GM18873 (cell line): ENCODE measurements around the gene ABL1.

Experiments used
- ATAC-seq: cut with Tn5 transposase; IDR thresholded peaks from one replicate; pipeline ENCODE4 v1.9.1; 2021; ENCODE audit warnings: mild to moderate bottlenecking, moderate library complexity, moderate number of reproducible peaks; ENCODE audit not compliant: unreplicated experiment, low FRiP score

Gene ABL1

GRCh38 chr9:130870491-130871381 lies 35.7 kb downstream of the ABL1 start:
- ATAC-seq = no peak

GRCh38 chr9:130871395-130872062 lies 36.5 kb downstream of the ABL1 start:
- no peak for ATAC-seq

- ATAC-seq = no peak
These were observed 37.0 kb downstream of the ABL1 start for GRCh38 chr9:130872093-130872492.

GRCh38 chr9:130872508-130872907 lies 37.5 kb downstream of the ABL1 start:
- ATAC-seq = no peak

- ATAC-seq = no peak
These were observed 38.0 kb downstream of the ABL1 start for GRCh38 chr9:130872912-130873503.

- ATAC-seq = no peak
These were observed 38.9 kb downstream of the ABL1 start for GRCh38 chr9:130873966-130874365.

- ATAC-seq = no peak
These were observed 39.7 kb downstream of the ABL1 start for GRCh38 chr9:130874783-130875182.

- ATAC-seq = no peak
These were observed 42.2 kb downstream of the ABL1 start for GRCh38 chr9:130877300-130877699.

- ATAC-seq = no peak
These were observed 43.2 kb downstream of the ABL1 start for GRCh38 chr9:130878295-130878694.

GRCh38 chr9:130879863-130880411 lies 44.9 kb downstream of the ABL1 start:
- ATAC-seq = no peak

- ATAC-seq = no peak
These were observed 45.7 kb downstream of the ABL1 start for GRCh38 chr9:130880599-130881220.

- no peak for ATAC-seq
These were observed 46.5 kb downstream of the ABL1 start for GRCh38 chr9:130881516-130881915.

- no peak for ATAC-seq
These were observed 47.7 kb downstream of the ABL1 start for GRCh38 chr9:130882696-130883225.

GRCh38 chr9:130883479-130883878 lies 48.4 kb downstream of the ABL1 start:
- ATAC-seq = no peak

GRCh38 chr9:130884111-130884531 lies 49.1 kb downstream of the ABL1 start:
- no peak for ATAC-seq

- no peak for ATAC-seq
These were observed 49.8 kb downstream of the ABL1 start for GRCh38 chr9:130884542-130885483.

- ATAC-seq = no peak
These were observed 50.7 kb downstream of the ABL1 start for GRCh38 chr9:130885484-130886375.

- no peak for ATAC-seq
These were observed 51.9 kb downstream of the ABL1 start for GRCh38 chr9:130886981-130887380.
